ENCODE results near the gene TNFRSF18. TPM values are rescaled to one million over a fixed set of nuclear protein-coding genes. Genes with fewer than 3 reads are reported as not detected.

TNFRSF18 gene
- total RNA-seq, 2 experiments from 2014 or later = 375 to 387 TPM

GRCh38 chr1:1223321-1223720 lies 16.9 kb upstream of the TNFRSF18 start:
- H3K27ac Mint-ChIP-seq = peak overlapping the region; percentile 69
- no peak for DNase-seq
- H3K27me3 Mint-ChIP-seq = no peaks in the 10 kb centered on the region
- ChIA-PET CTCF (interaction anchor here (1.2 kb wide), 1 partner anchor 101 kb away, joined by 3 read pairs; no protein-coding TSS in a partner anchor), POLR2A (no interaction called here)
- no peak overlapping the region for H3K4me3 Mint-ChIP-seq
- H3K4me1 Mint-ChIP-seq (ENCODE audit: low read depth) = peaks cover 41% of the 10 kb centered on the region
- H3K9me3 Mint-ChIP-seq = no peaks in the 10 kb centered on the region
- peaks cover 58% of the 10 kb centered on the region for H3K36me3 Mint-ChIP-seq
- intact Hi-C loops (cut with micrococcal nuclease) = no loop called here

- ChIA-PET CTCF (interaction anchor here (1.2 kb wide), 1 partner anchor 100 kb away, joined by 3 read pairs; no protein-coding TSS in a partner anchor), POLR2A (interaction anchor here (1.0 kb wide), 1 partner anchor 9 kb away, joined by 4 read pairs; the partner anchor contains the start of genes B3GALT6 and SDF4)
- Mint-ChIP-seq H3K36me3 (peaks cover 63% of the 10 kb centered on the region), H3K27ac (peak overlapping the region; percentile 69), H3K27me3 (no peaks in the 10 kb centered on the region), H3K9me3 (no peaks in the 10 kb centered on the region), H3K4me1 (ENCODE audit: low read depth) (peaks cover 47% of the 10 kb centered on the region), H3K4me3 (no peak overlapping the region)
- intact Hi-C loops (cut with micrococcal nuclease) = no loop called here
- no peak for DNase-seq
Observed at GRCh38 chr1:1222575-1223225, 16.3 kb upstream of the TNFRSF18 start.

GRCh38 chr1:1221887-1222574 lies 15.6 kb upstream of the TNFRSF18 start:
- DNase-seq = no peak
- intact Hi-C loops (cut with micrococcal nuclease) = no loop called here
- Mint-ChIP-seq H3K4me1 (ENCODE audit: low read depth) (peaks cover 48% of the 10 kb centered on the region), H3K36me3 (peaks cover 65% of the 10 kb centered on the region), H3K4me3 (no peak overlapping the region), H3K27ac (peak overlapping the region; percentile 69), H3K27me3 (no peaks in the 10 kb centered on the region), H3K9me3 (no peaks in the 10 kb centered on the region)
- ChIA-PET POLR2A (interaction anchor here (1.0 kb wide), 1 partner anchor 10 kb away, joined by 4 read pairs; the partner anchor contains the start of genes B3GALT6 and SDF4), CTCF (no interaction called here)

- H3K4me1 Mint-ChIP-seq (ENCODE audit: low read depth) = peaks cover 52% of the 10 kb centered on the region
- no peak for DNase-seq
- H3K27me3 Mint-ChIP-seq = no peaks in the 10 kb centered on the region
- H3K4me3 Mint-ChIP-seq = peak overlapping the region; percentile 78
- ChIA-PET CTCF (interaction anchor here (0.6 kb wide), 1 partner anchor 156 kb away, joined by 3 read pairs; no protein-coding TSS in a partner anchor), POLR2A (interaction anchor here (5.7 kb wide), 1 partner anchor 11 kb away, joined by 35 read pairs; the partner anchor contains the start of genes B3GALT6 and SDF4)
- H3K36me3 Mint-ChIP-seq = peaks cover 73% of the 10 kb centered on the region
- H3K27ac Mint-ChIP-seq = peak overlapping the region; percentile 100
- intact Hi-C loops (cut with micrococcal nuclease) = no loop called here
- no peaks in the 10 kb centered on the region for H3K9me3 Mint-ChIP-seq
Observed at GRCh38 chr1:1220197-1220596, 13.8 kb upstream of the TNFRSF18 start.

- H3K27me3 Mint-ChIP-seq = no peaks in the 10 kb centered on the region
- DNase-seq = peak; percentile 88
- H3K4me1 Mint-ChIP-seq (ENCODE audit: low read depth) = peaks cover 60% of the 10 kb centered on the region
- H3K27ac Mint-ChIP-seq = peak overlapping the region; percentile 100
- CTCF ChIA-PET = no interaction called here
- H3K4me3 Mint-ChIP-seq = peak overlapping the region; percentile 78
- POLR2A ChIA-PET = interaction anchor here (5.5 to 5.7 kb wide), 2 partner anchors 12 to 13 kb away, joined by 35 to 107 read pairs; partner anchors contain the start of genes B3GALT6, SDF4 and TNFRSF18
- peaks cover 82% of the 10 kb centered on the region for H3K36me3 Mint-ChIP-seq
- intact Hi-C loops (cut with micrococcal nuclease) = loop anchor here (5.0 kb wide), 2 partner anchors 88 to 157 kb away; partner anchors contain the start of genes ACAP3 and PUSL1
- H3K9me3 Mint-ChIP-seq = no peaks in the 10 kb centered on the region
Observed at GRCh38 chr1:1219341-1219740, 12.9 kb upstream of the TNFRSF18 start.

- Mint-ChIP-seq H3K27ac (peak overlapping the region; percentile 100), H3K4me1 (ENCODE audit: low read depth) (peaks cover 63% of the 10 kb centered on the region), H3K27me3 (no peaks in the 10 kb centered on the region), H3K4me3 (peak overlapping the region; percentile 78), H3K9me3 (no peaks in the 10 kb centered on the region), H3K36me3 (peaks cover 83% of the 10 kb centered on the region)
- ChIA-PET POLR2A (interaction anchor here (5.5 to 5.7 kb wide), 2 partner anchors 12 to 13 kb away, joined by 35 to 107 read pairs; partner anchors contain the start of genes B3GALT6, SDF4 and TNFRSF18), CTCF (interaction anchor here (0.9 kb wide), 1 partner anchor 96 kb away, joined by 3 read pairs; no protein-coding TSS in a partner anchor)
- DNase-seq = no peak
- intact Hi-C loops (cut with micrococcal nuclease) = loop anchor here (5.0 kb wide), 2 partner anchors 89 to 156 kb away; partner anchors contain the start of genes ACAP3 and PUSL1
Observed at GRCh38 chr1:1218524-1219200, 12.3 kb upstream of the TNFRSF18 start.

- H3K9me3 Mint-ChIP-seq = no peaks in the 10 kb centered on the region
- H3K4me3 Mint-ChIP-seq = peak overlapping the region; percentile 78
- ChIA-PET CTCF (interaction anchor here (0.9 to 3.0 kb wide), 4 partner anchors 11 to 96 kb away, joined by 3 to 18 read pairs (median 8); partner anchors contain the start of gene TNFRSF18), POLR2A (interaction anchor here (1.0 to 5.7 kb wide), 3 partner anchors 11 to 18 kb away, joined by 3 to 107 read pairs (median 35); partner anchors contain the start of genes B3GALT6, SDF4 and TNFRSF18)
- peak; percentile 84 for DNase-seq
- H3K36me3 Mint-ChIP-seq = peaks cover 82% of the 10 kb centered on the region
- H3K27me3 Mint-ChIP-seq = no peaks in the 10 kb centered on the region
- peaks cover 62% of the 10 kb centered on the region for H3K4me1 Mint-ChIP-seq (ENCODE audit: low read depth)
- intact Hi-C loops (cut with micrococcal nuclease) = loop anchor here (2.0 to 5.0 kb wide), 4 partner anchors 13 to 156 kb away; partner anchors contain the start of genes ACAP3 and PUSL1
- H3K27ac Mint-ChIP-seq = peak overlapping the region; percentile 100
Observed at GRCh38 chr1:1217621-1218523, 11.5 kb upstream of the TNFRSF18 start.

- Mint-ChIP-seq H3K36me3 (peaks cover 82% of the 10 kb centered on the region), H3K27me3 (no peaks in the 10 kb centered on the region), H3K27ac (peak overlapping the region; percentile 100), H3K4me3 (peak overlapping the region; percentile 93), H3K4me1 (ENCODE audit: low read depth) (peaks cover 59% of the 10 kb centered on the region), H3K9me3 (no peaks in the 10 kb centered on the region)
- POLR2A ChIA-PET = interaction anchor here (0.7 to 5.7 kb wide), 7 partner anchors 11 to 156 kb away, joined by 3 to 107 read pairs (median 3); partner anchors contain the start of genes B3GALT6, SDF4 and TNFRSF18
- DNase-seq = peak; percentile 88
- CTCF ChIA-PET = interaction anchor here (1.7 to 3.0 kb wide), 3 partner anchors 10 to 95 kb away, joined by 6 to 18 read pairs (median 9); partner anchors contain the start of gene TNFRSF18
- intact Hi-C loops (cut with micrococcal nuclease) = loop anchor here (1.0 to 5.0 kb wide), 5 partner anchors 9 to 155 kb away; partner anchors contain the start of genes ACAP3 and PUSL1
Observed at GRCh38 chr1:1216770-1217620, 10.6 kb upstream of the TNFRSF18 start.

GRCh38 chr1:1215881-1216605 lies 9.7 kb upstream of the TNFRSF18 start:
- CTCF ChIA-PET = interaction anchor here (1.7 to 3.0 kb wide), 3 partner anchors 9 to 94 kb away, joined by 6 to 18 read pairs (median 9); partner anchors contain the start of gene TNFRSF18
- POLR2A ChIA-PET = interaction anchor here (1.1 to 5.7 kb wide), 9 partner anchors 10 to 183 kb away, joined by 3 to 107 read pairs (median 5); partner anchors contain the start of genes B3GALT6, SDF4 and TNFRSF18
- no peak for DNase-seq
- no peaks in the 10 kb centered on the region for H3K9me3 Mint-ChIP-seq
- intact Hi-C loops (cut with micrococcal nuclease) = loop anchor here (1.0 to 5.0 kb wide), 5 partner anchors 8 to 154 kb away; partner anchors contain the start of genes ACAP3 and PUSL1
- H3K4me1 Mint-ChIP-seq (ENCODE audit: low read depth) = peaks cover 56% of the 10 kb centered on the region
- H3K27ac Mint-ChIP-seq = peak overlapping the region; percentile 100
- H3K36me3 Mint-ChIP-seq = peaks cover 80% of the 10 kb centered on the region
- no peaks in the 10 kb centered on the region for H3K27me3 Mint-ChIP-seq
- H3K4me3 Mint-ChIP-seq = peak overlapping the region; percentile 93

Data from activated CD4-positive, alpha-beta memory T cell treated with anti-CD3 and anti-CD28 coated beads for 36 hours (primary cell).